IMR-90 (cell line): ENCODE data around the gene VTN. TPM values are rescaled to one million over a fixed set of nuclear protein-coding genes. Genes with fewer than 3 reads are reported as not detected.

ENCODE experiments used
- ATAC-seq: fragments of 200-7000 bp; cut with Tn5 transposase; 2 replicates; pipeline ENCODE4 v1.9.1; 2020; ENCODE audit warnings: low read depth, mild to moderate bottlenecking, moderate library complexity
- BruUV-seq: library from RNA; stranded (reverse); fragments of 400-500 nt; replicated peaks from 2 replicates; lab custom pipeline; 2021; lab: Mats Ljungman, UMichigan
- CTCF ChIA-PET: fragments of 300-600 bp; formaldehyde crosslinking; extraction: SDS; loops from one replicate; lab custom pipeline; 2021; ENCODE audit warnings: antibody characterized with exemption; lab: Yijun Ruan, JAX
- POLR2A ChIA-PET: fragments of 300-600 bp; sonication (Branson Sonifier 250); formaldehyde crosslinking; loops from one replicate; lab custom pipeline; 2022; ENCODE audit warnings: antibody characterized with exemption; ENCODE audit not compliant: unreplicated experiment; lab: Charles Lee
- DNase-seq: peaks from one replicate; pipeline ENCODE4 v3.0.0; 2013
- H2AFZ ChIP-seq: replicated peaks from 2 replicates; pipeline ENCODE3; 2013; ENCODE audit warnings: low read length, mild to moderate bottlenecking; ENCODE audit not compliant: poor library complexity
- H2AK5ac ChIP-seq: 2 replicates; pipeline ENCODE4 v1.6.1; 2013; ENCODE audit warnings: low read depth, low read length, inconsistent platforms
- H2AK9ac ChIP-seq: replicated peaks from 2 replicates; pipeline ENCODE3; 2013; ENCODE audit warnings: mild to moderate bottlenecking, low read depth, low read length, moderate library complexity; ENCODE audit not compliant: poor library complexity
- H2BK120ac ChIP-seq: 2 replicates; pipeline ENCODE4 v1.6.1; 2013; ENCODE audit warnings: low read depth, low read length, inconsistent platforms
- H2BK15ac ChIP-seq: 3 replicates; pipeline ENCODE4 v1.6.1; 2013; ENCODE audit warnings: low read depth, low read length, inconsistent platforms
- H2BK20ac ChIP-seq: 2 replicates; pipeline ENCODE4 v1.6.1; 2013; ENCODE audit warnings: low read depth, mild to moderate bottlenecking, inconsistent platforms, low read length, moderate library complexity
- H2BK5ac ChIP-seq: 2 replicates; pipeline ENCODE4 v1.6.1; 2013; ENCODE audit warnings: mild to moderate bottlenecking, low read depth, low read length, inconsistent platforms; ENCODE audit not compliant: poor library complexity, severe bottlenecking
- H3K14ac ChIP-seq: replicated peaks from 2 replicates; pipeline ENCODE4 v1.6.1; 2013; ENCODE audit warnings: low read depth, low read length, inconsistent platforms
- H3K18ac ChIP-seq: 2 replicates; pipeline ENCODE4 v1.6.1; 2013; ENCODE audit warnings: low read depth, low read length, control low read depth
- H3K23ac ChIP-seq: 2 replicates; pipeline ENCODE4 v1.6.1; 2013; ENCODE audit warnings: low read depth, low read length, inconsistent platforms
- H3K27ac ChIP-seq: 2 replicates; pipeline ENCODE4 v1.5.1; 2013; ENCODE audit warnings: mild to moderate bottlenecking, control low read depth, low read length; ENCODE audit not compliant: insufficient read depth
- H3K27me3 ChIP-seq: 2 replicates; pipeline ENCODE4 v1.6.1; 2013; ENCODE audit warnings: low read length; ENCODE audit not compliant: control insufficient read depth, insufficient read depth
- H3K36me3 ChIP-seq: 2 replicates; pipeline ENCODE4 v1.6.1; 2013; ENCODE audit warnings: low read length, mixed read lengths; ENCODE audit not compliant: control insufficient read depth, insufficient read depth
- H3K4ac ChIP-seq: 2 replicates; pipeline ENCODE4 v1.6.1; 2013; ENCODE audit warnings: low read depth, low read length, inconsistent platforms
- H3K4me1 ChIP-seq: 2 replicates; pipeline ENCODE4 v1.6.1; 2013; ENCODE audit warnings: low read length, mixed read lengths; ENCODE audit not compliant: control insufficient read depth, insufficient read depth
- H3K4me2 ChIP-seq: 2 replicates; pipeline ENCODE4 v1.6.1; 2013; ENCODE audit warnings: low read depth, mild to moderate bottlenecking, control low read depth, low read length, moderate library complexity
- H3K4me3 ChIP-seq: 2 replicates; pipeline ENCODE4 v1.5.1; 2013; ENCODE audit warnings: low read depth, mild to moderate bottlenecking, control low read depth, low read length, moderate library complexity; ENCODE audit not compliant: insufficient read depth
- H3K56ac ChIP-seq: 2 replicates; pipeline ENCODE4 v1.6.1; 2013; ENCODE audit warnings: low read length, inconsistent platforms; ENCODE audit not compliant: insufficient read depth; ENCODE audit errors: extremely low read depth
- H3K79me1 ChIP-seq, 2 experiments: 2 replicates each; pipeline ENCODE4 v1.6.1; 2013; ENCODE audit warnings: low read length in 2 of 2, inconsistent platforms in 1 of 2, low read depth in 1 of 2
- H3K9ac ChIP-seq: 2 replicates; pipeline ENCODE4 v1.6.1; 2013; ENCODE audit warnings: low read depth, low read length, control low read depth
- H3K9me1 ChIP-seq: 2 replicates; pipeline ENCODE4 v1.6.1; 2013; ENCODE audit warnings: low read length, inconsistent platforms; ENCODE audit not compliant: insufficient read depth
- H3K9me3 ChIP-seq: 2 replicates; pipeline ENCODE4 v1.6.1; 2013; ENCODE audit warnings: low read length; ENCODE audit not compliant: control insufficient read depth, insufficient read depth
- H4K20me1 ChIP-seq: 2 replicates; pipeline ENCODE4 v1.6.1; 2013; ENCODE audit warnings: low read length, inconsistent platforms; ENCODE audit not compliant: insufficient read depth
- H4K5ac ChIP-seq: 2 replicates; pipeline ENCODE4 v1.6.1; 2013; ENCODE audit warnings: mild to moderate bottlenecking, low read depth, low read length, control low read depth
- H4K8ac ChIP-seq, 2 experiments: 2 replicates each; pipeline ENCODE4 v1.6.1; 2013; ENCODE audit warnings: low read depth in 2 of 2, low read length in 2 of 2, control low read depth in 1 of 2, inconsistent platforms in 1 of 2
- H4K91ac ChIP-seq: 2 replicates; pipeline ENCODE4 v1.6.1; 2013; ENCODE audit warnings: low read depth, low read length, inconsistent platforms; ENCODE audit not compliant: insufficient read depth
- BHLHE40 ChIP-seq: fragments of 150-350 bp; IDR thresholded peaks from 2 replicates; pipeline ENCODE4 v1.6.1; 2016; ENCODE audit warnings: mild to moderate bottlenecking, low read depth, low read length
- CHD1 ChIP-seq: IDR thresholded peaks from 2 replicates; pipeline ENCODE4 v1.6.1; 2012; ENCODE audit warnings: low read depth, low read length, improper control_type of control experiment
- FOS ChIP-seq: fragments of 150-350 bp; IDR thresholded peaks from 2 replicates; pipeline ENCODE4 v1.6.1; 2016; ENCODE audit warnings: low read depth, low read length
- MAFK ChIP-seq: IDR thresholded peaks from 2 replicates; pipeline ENCODE4 v1.6.1; 2012; ENCODE audit warnings: low read depth, low read length, improper control_type of control experiment
- MAZ ChIP-seq: IDR thresholded peaks from 2 replicates; pipeline ENCODE4 v1.6.1; 2012; ENCODE audit warnings: low read depth, mild to moderate bottlenecking, low read length, improper control_type of control experiment, moderate library complexity, borderline replicate concordance
- MXI1 ChIP-seq: IDR thresholded peaks from 2 replicates; pipeline ENCODE4 v1.6.1; 2012; ENCODE audit warnings: low read depth, mild to moderate bottlenecking, low read length, moderate library complexity, borderline replicate concordance
- RAD21 ChIP-seq: IDR thresholded peaks from 2 replicates; pipeline ENCODE4 v1.6.1; 2012; ENCODE audit warnings: low read length, improper control_type of control experiment
- RCOR1 ChIP-seq: IDR thresholded peaks from 2 replicates; pipeline ENCODE4 v1.6.1; 2012; ENCODE audit warnings: mild to moderate bottlenecking, low read length, improper control_type of control experiment; ENCODE audit not compliant: insufficient replicate concordance
- RFX5 ChIP-seq: IDR thresholded peaks from 2 replicates; pipeline ENCODE4 v1.8.0; 2012; ENCODE audit warnings: low read depth, mild to moderate bottlenecking, low read length, moderate library complexity
- SMC3 ChIP-seq: fragments of 150-350 bp; IDR thresholded peaks from 2 replicates; pipeline ENCODE4 v1.6.1; 2016; ENCODE audit warnings: low read depth, mild to moderate bottlenecking, antibody characterized with exemption, low read length, moderate library complexity
- WGBS, 2 experiments: methylation state at CpG; one replicate each; pipeline versions ENCODE4 v1.1.5 to v1.1.7; 2013; ENCODE audit warnings: missing lambda C conversion rate in 2 of 2; ENCODE audit not compliant: insufficient read length in 1 of 2; ENCODE audit errors: extremely low coverage in 2 of 2; 5-methylcytosine and 5-hydroxymethylcytosine counted together
- dilution Hi-C: fragments of 300-500 bp; cut with HindIII; formaldehyde crosslinking; loops from one replicate; pipeline ENCODE4 v1.14.3; 2018; ENCODE audit warnings: low sequenced_read_pairs; ENCODE audit not compliant: unreplicated experiment
- in situ Hi-C: fragments of 300-500 bp; cut with MboI; formaldehyde crosslinking; loops from 3 replicates; pipeline ENCODE4 v1.14.3; 2019; ENCODE audit warnings: low sequenced_read_pairs, inconsistent platforms, mixed read lengths
- intact Hi-C: fragments of 100-400 bp; cut with micrococcal nuclease; formaldehyde crosslinking; loops from 2 replicates; pipeline ENCODE4 v1.10.0; 2022
- polyA plus RNA-seq, 3 experiments: library from polyadenylated mRNA; depleted of rRNA; stranded (reverse); fragments of >200 nt; gene quantifications; 2 replicates each; pipeline ENCODE4 v1.2.3, GENCODE V29; 2012; ENCODE audit warnings: low replicate concordance in 1 of 3
- total RNA-seq: library from RNA; depleted of rRNA; stranded (reverse); fragments of >200 nt; gene quantifications from 2 replicates; pipeline ENCODE4 v1.2.3, GENCODE V29; 2012
- TF ChIP-seq, protein P1 (sequence below): fragments of 150-350 bp; IDR thresholded peaks from 2 replicates; pipeline ENCODE4 v1.6.1; 2017; ENCODE audit warnings: mild to moderate bottlenecking, antibody characterized with exemption, low read length, low read depth

VTN gene
- total and polyA plus RNA-seq, 2 of the 4 experiments (the other 2 are of a cell fraction): 0.18 to 1.0 TPM

- no peak overlapping the region for H3K9ac ChIP-seq
- no peak overlapping the region for H2AFZ ChIP-seq
- no peak overlapping the region for H2BK120ac ChIP-seq
- H3K27me3 ChIP-seq: no peaks in the 10 kb centered on the region
- H2BK5ac ChIP-seq: no peak overlapping the region
- H3K27ac ChIP-seq: no peak overlapping the region
- TF ChIP-seq SMC3: no peak
- no peak for TF ChIP-seq MXI1
- TF ChIP-seq FOS: no peak
- TF ChIP-seq, protein P1, sequence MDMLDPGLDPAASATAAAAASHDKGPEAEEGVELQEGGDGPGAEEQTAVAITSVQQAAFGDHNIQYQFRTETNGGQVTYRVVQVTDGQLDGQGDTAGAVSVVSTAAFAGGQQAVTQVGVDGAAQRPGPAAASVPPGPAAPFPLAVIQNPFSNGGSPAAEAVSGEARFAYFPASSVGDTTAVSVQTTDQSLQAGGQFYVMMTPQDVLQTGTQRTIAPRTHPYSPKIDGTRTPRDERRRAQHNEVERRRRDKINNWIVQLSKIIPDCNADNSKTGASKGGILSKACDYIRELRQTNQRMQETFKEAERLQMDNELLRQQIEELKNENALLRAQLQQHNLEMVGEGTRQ: no peak
- no peak for TF ChIP-seq MAFK
- no peak for TF ChIP-seq RCOR1
- no peak for TF ChIP-seq RFX5
- TF ChIP-seq BHLHE40: no peak
- no peak for TF ChIP-seq RAD21
- no peak for TF ChIP-seq CHD1
- TF ChIP-seq MAZ: no peak
- H2AK5ac ChIP-seq: no peak overlapping the region
- H3K79me1 ChIP-seq: no peaks in the 10 kb centered on the region
- ATAC-seq: no peak
- no peak overlapping the region for H3K4ac ChIP-seq
- H3K4me1 ChIP-seq: peaks cover 9% of the 10 kb centered on the region
- no peaks in the 10 kb centered on the region for H3K9me3 ChIP-seq
- H2BK15ac ChIP-seq: no peak overlapping the region
- no TSS peak for BruUV-seq
- H3K56ac ChIP-seq: no peak overlapping the region
- CTCF ChIA-PET: no interaction called here
- dilution Hi-C loops: no loop called here
- H4K5ac ChIP-seq: no peak overlapping the region
- no peak overlapping the region for H3K23ac ChIP-seq
- H3K36me3 ChIP-seq: peaks cover 37% of the 10 kb centered on the region
- H3K18ac ChIP-seq: no peak overlapping the region
- no peak overlapping the region for H3K4me3 ChIP-seq
- no peak overlapping the region for H3K4me2 ChIP-seq
- in situ Hi-C loops: no loop called here
- no peak overlapping the region for H4K91ac ChIP-seq
- WGBS, 2 experiments: 100% methylated on average over 1 of the region's 10 CpGs; no CpG with 5 or more reads in 1 of the 2 experiments
- H4K8ac ChIP-seq: no peak overlapping the region
- no peaks in the 10 kb centered on the region for H4K20me1 ChIP-seq
- H2AK9ac ChIP-seq: no peak overlapping the region
- H3K9me1 ChIP-seq: peaks cover 7% of the 10 kb centered on the region; the same call in 1 of the 2 replicates
- intact Hi-C loops: no loop called here
- no peak for DNase-seq
- H3K14ac ChIP-seq: no peak overlapping the region
- no peak overlapping the region for H2BK20ac ChIP-seq
- POLR2A ChIA-PET: no interaction called here
Measured at GRCh38 chr17:28392491-28392890, 22.4 kb upstream of the VTN start.
